KBM-7 (cell line): ENCODE measurements around the gene PARD3.

Experiments
- DNase-seq: peaks from one replicate; pipeline ENCODE4 v3.0.0-alpha.2; 2015
- in situ Hi-C: fragments of 300-500 bp; cut with MboI; formaldehyde crosslinking; loops from 2 replicates; pipeline ENCODE4 v1.14.3; 2020; ENCODE audit warnings: low sequenced_read_pairs, low pct_unique_long_range_greater_than_20kb, mixed read lengths

The PARD3 gene

DNA sequence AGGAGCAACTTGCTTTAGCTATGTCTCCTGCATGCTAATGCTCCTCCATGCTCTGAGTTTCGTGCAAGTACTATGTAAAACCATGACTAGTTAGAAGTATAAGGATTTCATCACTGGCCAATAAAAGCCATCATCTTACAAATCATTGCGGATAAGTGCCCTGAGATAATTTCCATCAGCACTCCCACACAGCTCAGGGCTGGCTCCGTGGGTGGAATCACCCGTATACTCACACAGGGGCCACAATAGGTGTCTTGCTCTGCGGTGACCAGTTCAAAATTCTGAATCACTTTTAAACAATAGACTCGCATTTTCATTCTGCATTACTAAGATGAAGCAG is 227.4 kb downstream of the PARD3 start:
- no peak for DNase-seq
- in situ Hi-C loops: no loop called here

DNA sequence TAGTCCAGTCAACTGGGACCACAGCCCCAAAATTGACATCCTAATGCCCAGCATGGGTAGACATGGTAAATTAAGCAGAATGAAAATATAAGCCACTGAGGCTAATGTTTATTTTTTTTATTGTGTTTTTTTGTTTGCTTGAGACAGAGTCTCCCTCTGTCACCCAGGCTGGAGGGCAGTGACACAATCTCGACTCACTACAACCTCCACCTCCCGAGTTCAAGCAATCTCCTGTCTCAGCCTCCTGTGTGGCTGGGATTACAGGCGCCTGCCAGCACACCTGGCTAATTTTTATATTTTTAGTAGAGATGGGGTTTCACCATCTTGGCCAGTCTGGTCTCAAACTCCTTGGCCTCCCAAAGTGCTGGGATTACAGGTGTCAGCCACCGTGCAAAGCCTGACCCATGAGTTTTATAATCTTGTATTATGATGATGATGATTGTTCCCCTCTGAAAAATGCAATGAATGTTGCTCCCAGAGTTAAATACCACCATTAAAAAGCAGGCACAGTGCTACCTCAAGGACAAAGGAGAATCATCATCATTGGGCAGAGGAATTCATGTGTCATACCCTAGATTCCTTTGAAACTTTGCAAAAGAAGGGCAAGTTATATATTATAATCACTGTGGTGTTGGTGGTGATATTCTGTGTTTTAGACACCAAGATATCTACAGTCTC is 228.0 kb downstream of the PARD3 start:
- no peak for DNase-seq
- in situ Hi-C loops: no loop called here

DNA sequence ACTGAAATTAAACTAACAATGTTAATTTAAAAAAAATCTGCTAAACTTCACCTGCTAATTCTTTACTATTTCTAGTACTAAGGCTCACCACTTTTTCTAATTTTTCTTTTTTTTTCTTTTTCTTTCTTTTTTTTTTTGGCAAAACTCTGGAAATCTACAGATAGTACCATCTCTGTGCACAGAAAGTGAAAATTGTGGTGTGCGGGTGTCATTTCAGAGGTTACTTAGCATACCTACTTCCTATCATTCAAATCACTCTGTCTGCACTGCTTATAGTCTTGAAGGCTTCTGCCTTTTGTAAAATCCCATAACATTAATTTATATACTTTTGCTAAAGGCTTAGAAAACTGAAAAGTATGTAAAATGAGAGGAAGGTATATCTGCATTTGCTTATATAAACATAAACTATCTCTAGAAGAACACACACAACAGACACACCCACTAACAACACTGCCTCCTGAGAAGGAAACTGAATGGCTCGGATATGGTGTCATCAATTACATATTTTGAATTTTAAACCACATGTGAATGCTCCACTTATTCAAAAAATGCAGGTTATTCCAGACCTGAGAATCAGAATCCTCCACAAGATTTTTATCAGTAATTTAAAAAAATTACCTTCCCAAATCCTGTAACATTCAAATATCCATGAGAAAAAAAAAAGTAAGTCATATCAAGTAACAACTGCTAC is 229.5 kb downstream of the PARD3 start:
- in situ Hi-C loops: no loop called here
- DNase-seq: no peak

DNA sequence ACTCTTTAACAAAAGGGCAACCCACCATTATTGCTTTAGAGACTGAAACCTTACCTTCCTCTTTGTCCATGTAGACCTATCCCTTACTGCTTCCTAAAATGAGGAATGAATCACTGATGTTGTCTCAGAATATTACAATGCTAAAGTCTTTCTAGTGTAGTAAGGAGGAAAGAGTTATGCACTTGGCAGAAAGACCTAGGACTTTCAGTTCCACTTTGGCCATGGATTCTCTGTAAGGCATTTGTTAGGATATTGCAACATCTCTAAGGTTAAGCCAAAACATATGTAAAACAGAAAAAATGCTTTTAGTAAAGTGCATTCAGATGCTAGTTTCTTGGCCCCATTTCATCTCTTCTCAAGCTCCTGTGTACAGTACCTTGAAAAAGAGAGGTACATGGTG is 230.9 kb downstream of the PARD3 start:
- no peak for DNase-seq
- in situ Hi-C loops: no loop called here

DNA sequence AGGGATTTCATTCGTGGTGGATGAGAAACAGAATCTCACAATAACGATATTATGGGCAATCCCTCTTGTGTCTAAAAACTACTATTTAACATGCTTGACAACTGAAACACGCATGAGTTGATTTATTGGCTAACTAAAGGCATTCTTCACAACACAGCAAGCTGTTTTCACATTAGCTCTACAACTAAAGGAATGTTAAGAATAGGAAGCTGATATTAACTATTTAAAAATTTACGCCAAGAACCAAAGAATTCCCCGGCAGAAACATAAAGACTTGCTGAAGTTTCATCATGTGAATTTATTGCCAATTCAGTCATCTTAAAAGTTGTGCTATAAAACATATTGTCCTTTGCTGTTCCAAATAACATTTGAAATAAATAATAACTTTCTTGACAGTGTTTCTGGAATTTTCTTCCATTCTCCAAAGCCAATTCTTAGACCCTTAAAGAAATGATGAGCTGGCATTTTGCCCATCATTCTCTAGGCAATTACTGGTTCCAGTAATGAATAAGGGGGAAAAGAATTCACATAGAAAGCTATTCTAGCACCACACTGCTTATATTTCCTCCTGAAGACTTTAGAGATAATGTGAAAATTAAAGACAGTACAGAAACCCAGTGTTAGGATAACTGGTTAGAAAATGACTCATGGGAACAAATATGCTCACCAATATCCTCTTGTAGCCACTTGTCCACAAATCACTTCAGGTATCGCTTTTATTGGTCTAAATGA is 233.1 kb downstream of the PARD3 start:
- in situ Hi-C loops: no loop called here
- DNase-seq: no peak

DNA sequence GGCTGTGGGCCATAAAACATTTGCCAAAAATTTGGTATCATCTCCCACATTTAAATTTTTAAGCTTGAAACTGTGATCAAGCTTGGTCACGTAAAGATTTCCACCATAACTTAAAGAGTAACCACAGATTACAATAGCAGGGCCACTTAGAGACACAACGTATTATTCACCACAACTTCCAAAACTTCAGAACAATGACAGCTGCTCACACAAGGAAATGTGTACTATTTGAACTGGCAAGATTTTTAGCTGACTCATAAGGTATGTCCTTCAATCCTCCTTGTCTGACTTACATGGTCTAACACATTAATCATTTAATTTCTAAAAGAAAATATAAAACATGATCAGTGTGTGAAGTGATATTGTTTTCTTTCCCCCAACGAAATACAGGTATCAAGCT is 234.5 kb downstream of the PARD3 start:
- no peak for DNase-seq
- in situ Hi-C loops: no loop called here

DNA sequence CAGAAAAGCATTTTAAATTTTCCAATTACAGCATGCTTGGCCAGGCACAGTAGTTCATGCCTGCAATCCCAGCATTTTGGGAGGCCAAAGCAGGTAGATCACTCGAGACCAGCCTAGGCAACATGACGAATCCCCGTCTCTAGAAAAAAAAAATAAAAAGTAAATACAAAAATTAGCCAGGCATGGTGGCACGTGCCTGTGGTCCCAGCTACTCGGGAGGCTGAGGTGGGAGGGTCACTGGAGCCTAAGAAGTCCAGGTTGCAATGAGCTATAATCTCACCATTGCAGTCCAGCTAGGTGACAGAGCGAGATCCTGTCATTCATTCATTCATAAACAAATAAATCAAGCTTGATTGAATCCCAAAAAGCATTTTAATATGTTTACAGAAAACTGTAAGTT is 234.9 kb downstream of the PARD3 start:
- in situ Hi-C loops: no loop called here
- no peak for DNase-seq

DNA sequence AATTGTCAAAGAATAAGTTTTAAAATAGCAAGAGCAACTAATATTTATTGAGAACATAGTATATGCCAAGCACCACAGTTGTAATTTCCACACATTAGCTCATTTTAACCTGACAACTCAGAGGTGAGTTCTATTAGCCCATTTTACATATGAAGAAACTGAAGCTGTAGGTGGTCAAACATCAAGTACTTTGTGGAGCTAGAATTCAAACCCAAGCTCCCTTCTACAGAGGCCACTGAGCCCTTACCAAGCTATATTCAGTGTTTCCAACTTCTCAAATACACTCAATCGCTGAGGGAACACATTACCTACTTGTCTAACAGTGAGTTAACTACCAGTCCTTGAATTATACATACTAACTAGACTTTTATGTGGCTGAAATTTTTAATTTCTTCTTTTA is 236.6 kb downstream of the PARD3 start:
- DNase-seq: no peak
- in situ Hi-C loops: no loop called here

DNA sequence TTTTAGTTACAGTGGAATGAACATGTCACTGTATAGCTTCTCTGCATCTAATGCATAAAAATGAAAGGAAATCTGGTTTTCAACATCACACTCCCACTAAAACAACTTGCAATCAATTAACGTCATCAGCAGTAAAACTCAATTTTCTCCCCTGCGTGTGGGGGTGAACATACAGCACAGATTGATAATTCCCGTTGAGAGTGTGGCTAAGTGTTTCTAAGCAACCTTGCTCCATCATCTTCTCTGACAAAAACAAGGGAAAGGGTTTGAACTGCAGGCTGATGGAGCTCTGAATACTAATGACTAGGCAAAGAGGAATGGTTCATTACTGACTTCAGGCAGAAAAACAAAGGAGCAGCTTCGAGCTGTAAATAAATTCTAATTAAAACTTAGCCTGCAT is 238.3 kb downstream of the PARD3 start:
- in situ Hi-C loops: no loop called here
- DNase-seq: no peak

DNA sequence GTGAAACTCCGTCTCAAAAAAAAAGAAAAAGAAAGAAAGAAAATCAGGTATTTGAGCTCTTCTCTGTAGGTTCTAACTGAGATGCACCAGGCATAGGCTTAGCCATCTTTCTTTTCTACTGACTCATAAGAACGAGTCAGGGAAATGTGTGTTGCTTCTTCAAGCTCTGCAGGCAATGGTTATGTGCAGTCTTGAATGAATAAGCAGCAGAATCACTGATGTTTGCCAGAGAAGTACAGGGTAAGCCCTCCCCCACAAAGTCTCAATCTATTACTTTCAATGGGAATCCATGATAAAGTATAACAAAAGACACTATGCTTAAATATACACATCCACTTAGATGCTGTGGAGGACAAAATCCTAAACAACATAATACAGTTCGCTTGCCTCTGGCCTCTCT is 239.2 kb downstream of the PARD3 start:
- in situ Hi-C loops: no loop called here
- no peak for DNase-seq

DNA sequence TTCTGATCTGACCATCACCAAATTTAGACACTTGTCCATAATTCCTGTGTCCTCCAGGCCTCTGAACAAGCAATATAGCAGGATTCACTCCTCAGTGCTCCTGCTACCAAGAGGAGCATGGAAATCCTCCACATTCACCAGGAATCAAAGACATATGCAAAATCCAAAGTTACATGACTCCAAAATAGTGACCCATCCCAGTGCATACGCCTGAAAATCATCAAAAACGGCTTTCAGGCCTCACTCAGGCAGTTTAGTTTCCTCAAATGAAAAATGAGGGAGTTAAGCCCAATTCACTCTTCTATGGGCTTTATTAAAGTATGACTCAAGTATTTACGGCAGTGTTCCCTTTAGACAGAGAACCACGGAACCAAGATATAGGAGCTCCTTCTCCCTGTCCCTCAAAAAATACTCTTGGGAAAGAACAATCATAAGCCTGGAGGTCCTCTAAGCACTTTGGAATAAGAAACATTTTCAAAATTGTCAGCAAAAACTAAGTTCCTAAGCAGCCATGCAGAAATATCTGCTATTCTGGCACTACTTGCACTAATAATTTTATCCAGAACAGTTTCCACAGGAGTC is 240.7 kb downstream of the PARD3 start:
- no peak for DNase-seq
- in situ Hi-C loops: no loop called here

DNA sequence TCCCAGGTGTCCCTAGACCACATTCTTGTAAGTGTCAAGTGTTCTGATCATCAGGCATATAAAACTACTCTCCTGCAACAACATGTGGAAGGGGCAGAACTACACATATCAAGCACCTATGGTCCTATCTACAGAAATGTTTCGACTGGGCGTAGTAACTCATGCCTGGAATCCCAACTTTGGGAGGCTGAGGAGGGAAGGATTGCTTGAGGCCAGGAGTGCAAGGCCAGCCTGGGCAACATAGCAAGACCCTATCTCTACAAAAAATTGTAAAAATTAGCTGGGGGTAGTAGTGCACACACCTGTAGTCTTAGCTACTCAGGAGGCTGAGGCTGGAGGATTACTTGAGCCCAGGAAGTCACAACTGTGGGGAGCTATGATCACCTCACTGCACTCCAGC is 244.2 kb downstream of the PARD3 start:
- DNase-seq: no peak
- in situ Hi-C loops: no loop called here

DNA sequence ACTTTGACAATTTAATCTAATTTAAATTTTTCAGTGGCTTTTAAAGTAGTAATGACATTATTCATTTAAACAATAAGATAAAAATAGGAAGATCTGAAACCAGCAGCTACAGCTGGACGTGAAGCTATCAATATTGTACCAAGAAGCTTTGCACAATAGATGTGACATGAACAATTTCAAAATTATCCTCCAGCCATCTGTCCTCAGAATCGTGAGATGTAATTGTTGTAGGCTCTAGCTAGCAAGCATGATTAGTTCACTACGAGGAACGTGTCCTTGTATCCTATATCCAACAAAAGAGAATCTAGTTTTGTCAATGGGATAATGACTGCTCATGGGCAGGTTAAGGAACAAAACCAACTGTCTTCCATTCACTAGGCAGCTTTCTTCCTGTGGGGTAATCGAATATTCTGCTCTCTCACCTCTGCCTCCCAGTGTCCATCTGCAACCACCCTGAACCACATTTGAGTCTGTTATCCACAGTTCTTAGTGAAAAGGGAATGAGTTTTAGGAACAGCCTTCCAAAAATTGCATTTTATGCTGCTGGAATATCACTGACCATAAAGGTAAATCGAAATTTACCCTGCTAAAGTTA is 247.3 kb downstream of the PARD3 start:
- in situ Hi-C loops: no loop called here

DNA sequence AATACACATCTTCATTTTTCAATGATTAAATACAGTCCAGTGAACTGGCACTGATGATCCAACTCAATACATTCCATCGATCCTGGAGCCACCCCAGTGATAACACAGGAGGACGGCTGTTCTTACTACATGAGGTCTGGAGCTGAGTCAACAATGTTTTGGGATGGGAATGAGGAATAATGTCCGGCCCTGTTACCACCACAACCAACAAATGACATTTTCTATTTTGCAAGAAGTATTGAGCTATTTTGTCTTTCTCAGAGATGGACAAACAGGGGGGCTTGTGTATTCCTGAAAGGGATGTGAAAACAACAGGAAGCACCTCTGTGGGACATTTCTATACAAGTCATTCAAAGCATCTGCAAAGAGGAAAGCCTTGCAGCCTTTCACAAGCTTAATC is 249.2 kb downstream of the PARD3 start:
- DNase-seq: no peak
- in situ Hi-C loops: no loop called here

More for the DNA sequence above, 247.3 kb downstream of the PARD3 start:
- no peak for DNase-seq

DNA sequence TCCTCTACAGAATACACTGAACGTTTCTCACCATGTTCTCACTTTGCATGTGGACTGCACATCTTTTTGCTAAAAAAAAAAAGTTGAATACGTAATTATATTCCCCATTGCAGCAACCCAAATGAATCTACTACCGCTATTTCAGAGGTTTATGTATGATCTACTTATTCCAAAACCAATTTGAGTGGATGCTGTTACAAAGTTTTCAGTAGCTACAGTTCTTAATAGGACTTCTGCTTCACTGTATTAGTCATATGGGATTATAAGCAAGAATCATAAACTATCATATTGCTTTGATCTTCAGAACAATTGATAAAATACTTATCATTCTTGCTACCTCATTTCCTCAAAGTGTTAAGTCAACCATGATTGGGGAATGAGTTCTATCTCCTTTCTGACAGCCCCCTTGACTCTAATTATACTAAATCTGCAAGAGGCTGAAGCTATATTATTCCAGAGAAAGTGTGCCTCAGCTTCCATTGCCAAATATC is 257.0 kb downstream of the PARD3 start:
- in situ Hi-C loops: no loop called here
- no peak for DNase-seq

DNA sequence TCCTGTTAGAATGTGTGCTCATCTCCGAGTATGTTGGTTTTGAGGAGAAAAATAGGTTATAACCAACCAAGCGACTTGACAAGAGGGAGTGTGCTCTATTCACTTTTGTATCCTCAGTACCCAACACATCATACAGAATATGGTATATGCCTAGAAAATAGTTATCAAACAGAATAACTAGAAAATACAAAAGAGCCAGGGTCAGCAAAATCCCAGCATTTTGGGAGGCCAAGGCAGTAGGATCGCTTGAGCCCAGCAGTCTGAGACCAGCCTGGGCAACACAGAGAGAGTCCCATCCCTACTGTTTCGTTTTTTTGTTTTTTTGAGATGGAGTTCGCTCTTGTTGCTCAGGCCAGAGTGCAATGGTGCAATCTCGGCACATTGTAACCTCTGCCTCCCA is 257.9 kb downstream of the PARD3 start:
- in situ Hi-C loops: no loop called here
- DNase-seq: no peak

DNA sequence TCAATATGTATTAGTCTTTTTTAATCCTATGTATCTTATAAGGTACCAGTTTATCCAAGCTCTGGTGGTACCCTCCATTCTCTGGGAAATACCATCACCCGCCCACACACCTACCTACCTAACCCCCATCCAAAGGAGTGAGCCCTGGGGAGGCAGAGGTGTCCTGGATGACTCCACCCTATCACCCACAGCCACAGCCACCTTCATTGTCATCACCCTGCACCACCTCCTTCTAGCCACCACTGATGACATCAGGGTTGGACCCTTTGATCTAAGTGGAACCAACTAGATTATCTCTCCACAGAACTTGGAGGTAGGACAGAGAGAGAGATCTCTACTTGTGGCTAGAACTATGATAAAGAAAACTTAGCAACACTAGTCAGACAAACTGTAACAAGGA is 259.4 kb downstream of the PARD3 start:
- no peak for DNase-seq
- in situ Hi-C loops: no loop called here

DNA sequence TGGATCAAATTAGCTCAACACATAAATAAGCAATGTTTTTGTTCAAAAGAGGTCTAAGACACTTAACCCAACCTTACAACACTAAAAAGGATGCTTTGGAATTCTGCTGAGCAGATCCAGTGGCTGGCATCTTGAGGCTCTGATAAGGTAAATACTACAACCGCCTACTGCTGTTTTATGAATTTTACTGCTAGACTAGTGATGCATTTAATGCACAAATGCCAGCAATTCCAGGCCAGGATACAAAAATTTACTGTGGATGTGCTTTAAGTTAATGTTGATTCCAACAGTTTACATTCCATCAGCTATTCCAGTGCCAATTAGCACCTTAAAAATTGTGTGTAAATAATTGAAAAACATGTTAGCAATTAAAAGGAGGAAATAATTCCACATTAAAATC is 261.3 kb downstream of the PARD3 start:
- in situ Hi-C loops: no loop called here

DNA sequence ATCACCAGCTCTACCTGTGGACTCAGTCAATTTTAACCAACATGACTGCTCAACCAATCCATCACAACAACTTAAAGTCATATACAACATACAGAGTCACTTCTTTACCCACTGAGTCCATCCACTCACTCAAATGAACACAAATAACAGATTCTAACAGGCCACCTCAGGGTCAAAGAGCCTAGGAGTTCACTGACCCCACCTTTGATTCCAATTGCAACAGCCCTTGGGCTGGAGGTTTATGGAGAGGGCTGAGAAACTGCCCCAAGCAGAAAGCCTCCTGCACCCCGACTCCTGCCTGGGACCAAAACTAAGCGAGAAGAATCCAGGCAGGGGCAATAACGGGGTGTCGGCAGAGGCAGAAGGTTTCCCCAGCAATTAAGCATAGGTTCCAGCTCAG is 263.8 kb downstream of the PARD3 start:
- in situ Hi-C loops: no loop called here
- DNase-seq: no peak

More for the DNA sequence above, 261.3 kb downstream of the PARD3 start:
- DNase-seq: no peak

DNA sequence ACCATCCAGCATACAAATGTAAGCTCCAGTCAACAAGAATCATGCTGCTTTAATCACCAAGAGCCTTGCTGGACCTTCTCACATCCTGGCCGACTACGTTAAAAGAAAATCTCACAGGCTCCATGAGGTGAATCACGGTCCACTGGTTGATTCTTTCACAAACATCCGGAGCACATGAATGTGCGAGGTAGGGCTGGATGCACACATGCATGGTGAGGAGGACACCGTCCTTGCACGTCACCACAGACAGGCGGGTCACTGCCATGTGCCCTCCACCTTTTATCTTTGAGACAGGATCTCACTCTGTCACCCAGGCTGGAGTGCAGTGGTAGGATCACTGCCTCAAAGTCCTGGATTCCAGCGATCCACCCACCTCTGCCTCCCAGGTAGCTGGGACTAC is 265.1 kb downstream of the PARD3 start:
- DNase-seq: no peak
- in situ Hi-C loops: no loop called here
